GM12801 (cell line): ENCODE results near the gene ADRA1B.

Source experiments
- TF ChIP-seq, protein P1 (sequence below): IDR thresholded peaks from one replicate; pipeline ENCODE4 v1.5.1; 2011; ENCODE audit warnings: control low read depth; ENCODE audit not compliant: insufficient read length; ENCODE audit errors: extremely low read depth

The ADRA1B gene

DNA sequence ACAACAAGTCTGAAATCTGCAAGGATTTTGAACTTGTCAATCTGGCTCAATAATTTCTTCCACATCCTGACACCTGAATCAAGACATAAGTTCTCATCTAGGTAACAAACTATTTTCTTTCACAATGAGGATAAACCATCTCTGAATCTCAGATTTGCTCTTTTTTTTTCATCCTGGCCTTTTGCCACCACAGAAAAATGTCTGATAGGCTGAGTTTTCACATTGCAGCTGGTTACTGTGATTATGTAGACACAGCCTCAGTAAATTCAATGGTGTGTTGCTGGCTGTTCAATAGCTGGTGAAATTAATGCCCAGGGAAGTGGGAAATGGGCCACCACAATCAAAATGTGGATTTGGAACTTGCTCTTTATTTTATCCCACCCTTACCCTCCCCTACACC is 2.8 kb upstream of the ADRA1B start:
- TF ChIP-seq, protein P1, sequence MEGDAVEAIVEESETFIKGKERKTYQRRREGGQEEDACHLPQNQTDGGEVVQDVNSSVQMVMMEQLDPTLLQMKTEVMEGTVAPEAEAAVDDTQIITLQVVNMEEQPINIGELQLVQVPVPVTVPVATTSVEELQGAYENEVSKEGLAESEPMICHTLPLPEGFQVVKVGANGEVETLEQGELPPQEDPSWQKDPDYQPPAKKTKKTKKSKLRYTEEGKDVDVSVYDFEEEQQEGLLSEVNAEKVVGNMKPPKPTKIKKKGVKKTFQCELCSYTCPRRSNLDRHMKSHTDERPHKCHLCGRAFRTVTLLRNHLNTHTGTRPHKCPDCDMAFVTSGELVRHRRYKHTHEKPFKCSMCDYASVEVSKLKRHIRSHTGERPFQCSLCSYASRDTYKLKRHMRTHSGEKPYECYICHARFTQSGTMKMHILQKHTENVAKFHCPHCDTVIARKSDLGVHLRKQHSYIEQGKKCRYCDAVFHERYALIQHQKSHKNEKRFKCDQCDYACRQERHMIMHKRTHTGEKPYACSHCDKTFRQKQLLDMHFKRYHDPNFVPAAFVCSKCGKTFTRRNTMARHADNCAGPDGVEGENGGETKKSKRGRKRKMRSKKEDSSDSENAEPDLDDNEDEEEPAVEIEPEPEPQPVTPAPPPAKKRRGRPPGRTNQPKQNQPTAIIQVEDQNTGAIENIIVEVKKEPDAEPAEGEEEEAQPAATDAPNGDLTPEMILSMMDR, result no peak

DNA sequence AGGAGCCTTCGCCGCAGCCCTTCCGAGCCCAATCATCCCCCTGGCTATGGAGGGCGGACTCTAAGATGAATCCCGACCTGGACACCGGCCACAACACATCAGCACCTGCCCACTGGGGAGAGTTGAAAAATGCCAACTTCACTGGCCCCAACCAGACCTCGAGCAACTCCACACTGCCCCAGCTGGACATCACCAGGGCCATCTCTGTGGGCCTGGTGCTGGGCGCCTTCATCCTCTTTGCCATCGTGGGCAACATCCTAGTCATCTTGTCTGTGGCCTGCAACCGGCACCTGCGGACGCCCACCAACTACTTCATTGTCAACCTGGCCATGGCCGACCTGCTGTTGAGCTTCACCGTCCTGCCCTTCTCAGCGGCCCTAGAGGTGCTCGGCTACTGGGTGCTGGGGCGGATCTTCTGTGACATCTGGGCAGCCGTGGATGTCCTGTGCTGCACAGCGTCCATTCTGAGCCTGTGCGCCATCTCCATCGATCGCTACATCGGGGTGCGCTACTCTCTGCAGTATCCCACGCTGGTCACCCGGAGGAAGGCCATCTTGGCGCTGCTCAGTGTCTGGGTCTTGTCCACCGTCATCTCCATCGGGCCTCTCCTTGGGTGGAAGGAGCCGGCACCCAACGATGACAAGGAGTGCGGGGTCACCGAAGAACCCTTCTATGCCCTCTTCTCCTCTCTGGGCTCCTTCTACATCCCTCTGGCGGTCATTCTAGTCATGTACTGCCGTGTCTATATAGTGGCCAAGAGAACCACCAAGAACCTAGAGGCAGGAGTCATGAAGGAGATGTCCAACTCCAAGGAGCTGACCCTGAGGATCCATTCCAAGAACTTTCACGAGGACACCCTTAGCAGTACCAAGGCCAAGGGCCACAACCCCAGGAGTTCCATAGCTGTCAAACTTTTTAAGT is 819 bp downstream of the ADRA1B start:
- TF ChIP-seq, protein P1, result no peak

- TF ChIP-seq, protein P1, result no peak
These were observed 1.7 kb downstream of the ADRA1B start for GRCh38 chr5:159917994-159918393.

GRCh38 chr5:159921721-159922120 is 5.4 kb downstream of the ADRA1B start:
- TF ChIP-seq, protein P1, result no peak

- TF ChIP-seq, protein P1, result no peak
These were observed 6.7 kb downstream of the ADRA1B start for GRCh38 chr5:159923008-159923407.

GRCh38 chr5:159928122-159928909 is 12.0 kb downstream of the ADRA1B start:
- TF ChIP-seq, protein P1, result no peak

- TF ChIP-seq, protein P1, result no peak
These were observed 12.9 kb downstream of the ADRA1B start for GRCh38 chr5:159929176-159929575.
